Ishikawa (cell line): ENCODE results near the gene CKMT2.

Source experiments
- CEBPB ChIP-seq: IDR thresholded peaks from 2 replicates; pipeline ENCODE4 v1.6.1; 2012
- CREB1 ChIP-seq: IDR thresholded peaks from 2 replicates; pipeline ENCODE4 v1.6.1; 2012; ENCODE audit warnings: low read depth
- EGR1 ChIP-seq: IDR thresholded peaks from 2 replicates; pipeline ENCODE4 v1.6.1; 2012
- EP300 ChIP-seq: IDR thresholded peaks from 2 replicates; pipeline ENCODE4 v1.6.1; 2012; ENCODE audit warnings: borderline replicate concordance
- FOXM1 ChIP-seq: IDR thresholded peaks from 2 replicates; pipeline ENCODE4 v1.6.1; 2012; ENCODE audit warnings: low read depth, borderline replicate concordance
- NFIC ChIP-seq: IDR thresholded peaks from 2 replicates; pipeline ENCODE4 v1.6.1; 2012
- RAD21 ChIP-seq: IDR thresholded peaks from 2 replicates; pipeline ENCODE4 v1.6.1; 2012; ENCODE audit warnings: low read depth
- TAF1 ChIP-seq: IDR thresholded peaks from 2 replicates; pipeline ENCODE4 v1.6.1; 2012; ENCODE audit warnings: low read depth, mild to moderate bottlenecking
- TCF12 ChIP-seq: IDR thresholded peaks from 2 replicates; pipeline ENCODE4 v1.6.1; 2012; ENCODE audit warnings: low read depth
- TEAD4 ChIP-seq: IDR thresholded peaks from 2 replicates; pipeline ENCODE4 v1.6.1; 2012
- USF1 ChIP-seq: IDR thresholded peaks from 2 replicates; pipeline ENCODE4 v1.6.1; 2012
- YY1 ChIP-seq: IDR thresholded peaks from 2 replicates; pipeline ENCODE4 v1.6.1; 2012; ENCODE audit warnings: low read depth
- ZBTB7A ChIP-seq: IDR thresholded peaks from 2 replicates; pipeline ENCODE4 v1.6.1; 2012; ENCODE audit warnings: low read depth
- TF ChIP-seq, protein P1 (sequence below): IDR thresholded peaks from 2 replicates; pipeline ENCODE4 v1.6.1; 2012; ENCODE audit warnings: low read depth, mild to moderate bottlenecking
- TF ChIP-seq, protein P2 (sequence below): IDR thresholded peaks from 2 replicates; pipeline ENCODE4 v1.6.1; 2012

Gene CKMT2

GRCh38 chr5:81290146-81290545, 57.0 kb downstream of the CKMT2 start:
- TF ChIP-seq TAF1 (no peak), RAD21 (no peak), TCF12 (no peak), USF1 (no peak), YY1 (no peak), EP300 (no peak), CREB1 (no peak)
- TF ChIP-seq, protein P1, sequence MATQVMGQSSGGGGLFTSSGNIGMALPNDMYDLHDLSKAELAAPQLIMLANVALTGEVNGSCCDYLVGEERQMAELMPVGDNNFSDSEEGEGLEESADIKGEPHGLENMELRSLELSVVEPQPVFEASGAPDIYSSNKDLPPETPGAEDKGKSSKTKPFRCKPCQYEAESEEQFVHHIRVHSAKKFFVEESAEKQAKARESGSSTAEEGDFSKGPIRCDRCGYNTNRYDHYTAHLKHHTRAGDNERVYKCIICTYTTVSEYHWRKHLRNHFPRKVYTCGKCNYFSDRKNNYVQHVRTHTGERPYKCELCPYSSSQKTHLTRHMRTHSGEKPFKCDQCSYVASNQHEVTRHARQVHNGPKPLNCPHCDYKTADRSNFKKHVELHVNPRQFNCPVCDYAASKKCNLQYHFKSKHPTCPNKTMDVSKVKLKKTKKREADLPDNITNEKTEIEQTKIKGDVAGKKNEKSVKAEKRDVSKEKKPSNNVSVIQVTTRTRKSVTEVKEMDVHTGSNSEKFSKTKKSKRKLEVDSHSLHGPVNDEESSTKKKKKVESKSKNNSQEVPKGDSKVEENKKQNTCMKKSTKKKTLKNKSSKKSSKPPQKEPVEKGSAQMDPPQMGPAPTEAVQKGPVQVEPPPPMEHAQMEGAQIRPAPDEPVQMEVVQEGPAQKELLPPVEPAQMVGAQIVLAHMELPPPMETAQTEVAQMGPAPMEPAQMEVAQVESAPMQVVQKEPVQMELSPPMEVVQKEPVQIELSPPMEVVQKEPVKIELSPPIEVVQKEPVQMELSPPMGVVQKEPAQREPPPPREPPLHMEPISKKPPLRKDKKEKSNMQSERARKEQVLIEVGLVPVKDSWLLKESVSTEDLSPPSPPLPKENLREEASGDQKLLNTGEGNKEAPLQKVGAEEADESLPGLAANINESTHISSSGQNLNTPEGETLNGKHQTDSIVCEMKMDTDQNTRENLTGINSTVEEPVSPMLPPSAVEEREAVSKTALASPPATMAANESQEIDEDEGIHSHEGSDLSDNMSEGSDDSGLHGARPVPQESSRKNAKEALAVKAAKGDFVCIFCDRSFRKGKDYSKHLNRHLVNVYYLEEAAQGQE: no peak

DNA sequence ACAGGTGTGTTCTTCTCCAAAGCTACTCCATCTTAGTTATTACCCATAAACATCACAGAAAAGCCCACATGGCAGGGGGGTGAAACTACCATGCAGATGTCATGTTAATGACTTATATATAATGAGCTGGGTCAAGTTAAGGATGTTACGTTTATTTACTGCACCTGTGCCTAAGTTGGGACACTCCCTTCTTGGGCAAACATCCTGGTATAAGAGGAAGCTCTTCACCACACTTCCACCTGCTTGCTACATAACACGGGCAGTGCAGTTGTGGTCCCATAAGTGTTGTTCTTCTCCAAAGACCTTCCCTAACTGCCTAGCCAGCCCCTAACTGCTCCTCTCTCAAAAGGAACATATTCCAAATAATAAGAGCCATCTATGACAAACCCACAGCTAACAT, 59.0 kb downstream of the CKMT2 start:
- TF ChIP-seq CREB1 (no peak), TAF1 (no peak), FOXM1 (no peak), YY1 (no peak), EGR1 (no peak), CEBPB (no peak), TEAD4 (no peak), USF1 (no peak), TCF12 (no peak)
- TF ChIP-seq, protein P1: no peak

GRCh38 chr5:81297531-81297930, 64.4 kb downstream of the CKMT2 start:
- TF ChIP-seq TEAD4: no peak
- TF ChIP-seq EP300: no peak
- no peak for TF ChIP-seq YY1
- TF ChIP-seq USF1: no peak
- no peak for TF ChIP-seq RAD21
- TF ChIP-seq TCF12: no peak
- TF ChIP-seq, protein P1: no peak
- TF ChIP-seq ZBTB7A: no peak
- no peak for TF ChIP-seq EGR1
- TF ChIP-seq CREB1: no peak

GRCh38 chr5:81300921-81301270, 67.8 kb downstream of the CKMT2 start:
- no peak for TF ChIP-seq CREB1
- no peak for TF ChIP-seq NFIC
- no peak for TF ChIP-seq TEAD4
- TF ChIP-seq, protein P1: no peak
- TF ChIP-seq EGR1: no peak
- no peak for TF ChIP-seq TCF12
- no peak for TF ChIP-seq FOXM1
- no peak for TF ChIP-seq TAF1
- TF ChIP-seq USF1: no peak
- TF ChIP-seq, protein P2, sequence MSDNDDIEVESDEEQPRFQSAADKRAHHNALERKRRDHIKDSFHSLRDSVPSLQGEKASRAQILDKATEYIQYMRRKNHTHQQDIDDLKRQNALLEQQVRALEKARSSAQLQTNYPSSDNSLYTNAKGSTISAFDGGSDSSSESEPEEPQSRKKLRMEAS: no peak
